ENCODE data around the gene FHDC1. TPM values are rescaled to one million over a fixed set of nuclear protein-coding genes. Genes with fewer than 3 reads are reported as not detected.
"Not testable (repeated sequence)": the region's sequence is repeated elsewhere in the genome, so short reads cannot be mapped to it uniquely, and the experiment has no call there.

The FHDC1 gene
- total RNA-seq, 5 donors from 2014 or later (not counting 1 experiment from before 2014, with no cell fraction given) = 0.08 to 0.28 (median 0.17) TPM; not detected in 1

DNA sequence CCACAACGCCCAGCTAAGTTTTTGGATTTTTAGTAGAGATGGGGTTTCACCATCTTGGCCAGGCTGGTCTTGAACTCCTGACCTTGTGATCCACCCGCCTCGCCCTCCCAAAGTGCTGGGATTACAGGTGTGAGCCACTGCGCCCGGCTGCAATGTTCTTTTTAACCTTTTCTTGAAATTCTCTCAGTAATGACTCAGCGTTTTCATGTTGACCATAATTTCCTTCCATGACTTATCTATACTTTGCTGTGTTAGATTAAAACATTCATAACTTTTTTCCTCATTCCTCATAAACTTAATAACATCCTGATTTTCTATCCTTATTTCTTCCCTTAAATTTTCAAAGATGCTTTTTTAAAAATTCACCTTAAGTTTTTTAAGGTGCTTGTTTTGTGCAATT is 38.0 kb upstream of the FHDC1 start:
- POLR2A ChIA-PET; H3K4me3 ChIP-seq (ENCODE audit: control insufficient read depth in 1 of 2, extremely low read depth in 1 of 2, low read length in 1 of 2); ATAC-seq (replicated peaks in 1 of 4); H3K4me1 ChIP-seq (ENCODE audit: control insufficient read depth in 1 of 2, extremely low read depth in 1 of 2, insufficient read depth in 2 of 2, low read length in 2 of 2); H3K27me3 ChIP-seq (replicated peaks in 1 of 2; ENCODE audit: control insufficient read depth in 2 of 2, extremely low read depth in 1 of 2, insufficient read depth in 2 of 2, low read length in 1 of 2); DNase-seq; H3K4me1 Mint-ChIP-seq; H3K27me3 Mint-ChIP-seq; H3K36me3 ChIP-seq (ENCODE audit: control insufficient read depth in 2 of 2, extremely low read depth in 1 of 2, insufficient read depth in 1 of 2, low read length in 1 of 2); H3K9me3 Mint-ChIP-seq; H3K27ac ChIP-seq (ENCODE audit: low read length); H3K4me3 Mint-ChIP-seq; CTCF ChIA-PET; H3K27ac Mint-ChIP-seq; H3K9me3 ChIP-seq: not testable (repeated sequence)
- H3K36me3 Mint-ChIP-seq = peaks cover 22% of the 10 kb centered on the region
- WGBS (ENCODE audit: insufficient coverage) = 83% methylated on average over 4 of the region's 6 CpGs

- no peak overlapping the region for H3K27ac Mint-ChIP-seq
Measured at GRCh38 chr4:152898606-152899005, 37.5 kb upstream of the FHDC1 start.

GRCh38 chr4:152900395-152900794 is 35.7 kb upstream of the FHDC1 start:
- ChIA-PET CTCF (interaction anchor here in 1 of 2 donors (0.7 kb wide), 1 partner anchor 227 kb away, joined by 3 read pairs; no protein-coding TSS in a partner anchor), POLR2A (interaction anchor here in 1 of 2 donors (0.6 kb wide), 1 partner anchor 19 kb away, joined by 3 read pairs; no protein-coding TSS in a partner anchor)
- no peaks in the 10 kb centered on the region for H3K4me1 Mint-ChIP-seq
- DNase-seq = no peak
- no peak for ATAC-seq (replicated peaks in 1 of 4)
- H3K27me3 Mint-ChIP-seq = no peaks in the 10 kb centered on the region
- H3K27ac ChIP-seq (ENCODE audit: low read length) = no peak overlapping the region
- H3K36me3 ChIP-seq (ENCODE audit: control insufficient read depth in 2 of 2, extremely low read depth in 1 of 2, insufficient read depth in 1 of 2, low read length in 1 of 2) = peaks cover 0 to 3% of the 10 kb centered on the region in 2 donors
- H3K4me1 ChIP-seq (ENCODE audit: control insufficient read depth in 1 of 2, extremely low read depth in 1 of 2, insufficient read depth in 2 of 2, low read length in 2 of 2) = no peaks in the 10 kb centered on the region
- H3K4me3 Mint-ChIP-seq = no peak overlapping the region
- H3K27ac Mint-ChIP-seq = no peak overlapping the region
- H3K27me3 ChIP-seq (replicated peaks in 1 of 2; ENCODE audit: control insufficient read depth in 2 of 2, extremely low read depth in 1 of 2, insufficient read depth in 2 of 2, low read length in 1 of 2) = no peaks in the 10 kb centered on the region
- H3K4me3 ChIP-seq (ENCODE audit: control insufficient read depth in 1 of 2, extremely low read depth in 1 of 2, low read length in 1 of 2) = no peak overlapping the region
- peaks cover 24% of the 10 kb centered on the region for H3K36me3 Mint-ChIP-seq
- H3K9me3 Mint-ChIP-seq = no peaks in the 10 kb centered on the region
- no peaks in the 10 kb centered on the region for H3K9me3 ChIP-seq

More at GRCh38 chr4:152898606-152899005, 37.5 kb upstream of the FHDC1 start:
- no peak for DNase-seq
- Histone ChIP-seq H3K27me3 (replicated peaks in 1 of 2; ENCODE audit: control insufficient read depth in 2 of 2, extremely low read depth in 1 of 2, insufficient read depth in 2 of 2, low read length in 1 of 2) (no peaks in the 10 kb centered on the region), H3K4me3 (ENCODE audit: control insufficient read depth in 1 of 2, extremely low read depth in 1 of 2, low read length in 1 of 2) (no peak overlapping the region), H3K27ac (ENCODE audit: low read length) (no peak overlapping the region), H3K36me3 (ENCODE audit: control insufficient read depth in 2 of 2, extremely low read depth in 1 of 2, insufficient read depth in 1 of 2, low read length in 1 of 2) (peaks cover 0 to 3% of the 10 kb centered on the region in 2 donors), H3K4me1 (ENCODE audit: control insufficient read depth in 1 of 2, extremely low read depth in 1 of 2, insufficient read depth in 2 of 2, low read length in 2 of 2) (no peaks in the 10 kb centered on the region), H3K9me3 (no peaks in the 10 kb centered on the region)
- H3K9me3 Mint-ChIP-seq = no peaks in the 10 kb centered on the region
- H3K4me3 Mint-ChIP-seq = no peak overlapping the region
- peaks cover 19% of the 10 kb centered on the region for H3K36me3 Mint-ChIP-seq
- ChIA-PET POLR2A (no interaction called here), CTCF (no interaction called here)
- ATAC-seq (replicated peaks in 1 of 4) = no peak
- no peaks in the 10 kb centered on the region for H3K4me1 Mint-ChIP-seq
- no peaks in the 10 kb centered on the region for H3K27me3 Mint-ChIP-seq

DNA sequence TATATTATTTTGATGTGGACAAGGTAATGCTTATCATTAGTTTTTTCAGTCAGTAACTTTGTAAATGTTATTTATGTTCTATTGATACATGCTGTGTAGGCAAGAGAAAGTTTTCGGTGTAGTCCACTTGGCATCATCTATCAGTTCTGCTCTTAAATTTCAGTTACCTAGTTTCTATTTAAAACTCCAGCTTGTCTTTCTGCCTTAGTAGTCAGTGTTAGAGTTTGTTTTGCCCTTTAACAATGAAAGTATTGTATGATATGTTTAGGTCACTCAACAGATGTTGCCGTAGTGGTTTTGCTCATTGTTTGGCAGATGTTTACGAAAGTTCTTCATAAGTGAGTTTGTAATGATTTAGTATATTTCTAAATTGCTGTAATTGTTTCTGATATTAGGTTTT is 34.9 kb upstream of the FHDC1 start:
- H3K36me3 Mint-ChIP-seq = peaks cover 26% of the 10 kb centered on the region
- no peak for ATAC-seq (replicated peaks in 1 of 4)

GRCh38 chr4:152903658-152904057 is 32.5 kb upstream of the FHDC1 start:
- POLR2A ChIA-PET = no interaction called here

More for the DNA sequence above, 34.9 kb upstream of the FHDC1 start:
- Histone ChIP-seq H3K27me3 (replicated peaks in 1 of 2; ENCODE audit: control insufficient read depth in 2 of 2, extremely low read depth in 1 of 2, insufficient read depth in 2 of 2, low read length in 1 of 2) (no peaks in the 10 kb centered on the region), H3K4me1 (ENCODE audit: control insufficient read depth in 1 of 2, extremely low read depth in 1 of 2, insufficient read depth in 2 of 2, low read length in 2 of 2) (no peaks in the 10 kb centered on the region), H3K9me3 (no peaks in the 10 kb centered on the region), H3K27ac (ENCODE audit: low read length) (no peak overlapping the region), H3K4me3 (ENCODE audit: control insufficient read depth in 1 of 2, extremely low read depth in 1 of 2, low read length in 1 of 2) (no peak overlapping the region), H3K36me3 (ENCODE audit: control insufficient read depth in 2 of 2, extremely low read depth in 1 of 2, insufficient read depth in 1 of 2, low read length in 1 of 2) (peaks cover 0 to 3% of the 10 kb centered on the region in 2 donors)
- Mint-ChIP-seq H3K27me3 (no peaks in the 10 kb centered on the region), H3K4me1 (no peaks in the 10 kb centered on the region), H3K9me3 (no peaks in the 10 kb centered on the region), H3K4me3 (no peak overlapping the region), H3K27ac (no peak overlapping the region)
- POLR2A ChIA-PET = interaction anchor here in 1 of 2 donors (0.6 kb wide), 1 partner anchor 19 kb away, joined by 3 read pairs; no protein-coding TSS in a partner anchor
- no CpG with 5 or more reads among the region's 3 CpGs for WGBS (ENCODE audit: insufficient coverage)
- DNase-seq = no peak
- CTCF ChIA-PET = no interaction called here

DNA sequence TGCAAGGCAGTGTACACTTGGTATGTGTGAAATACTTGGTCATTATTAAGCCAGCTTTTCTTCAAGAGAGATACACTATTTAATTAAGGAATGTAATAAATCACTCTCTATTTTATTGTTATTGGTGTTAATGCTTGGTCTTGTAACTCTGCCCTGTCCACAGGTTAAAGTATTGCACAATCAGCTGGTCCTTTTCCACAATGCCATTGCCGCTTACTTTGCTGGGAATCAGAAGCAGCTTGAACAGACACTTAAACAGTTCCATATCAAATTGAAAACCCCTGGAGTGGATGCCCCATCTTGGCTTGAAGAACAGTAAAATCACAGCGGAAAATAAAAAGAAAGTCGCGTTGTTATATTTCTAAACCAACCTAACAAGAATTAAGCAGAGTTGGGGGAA is 26.2 kb upstream of the FHDC1 start:
- H3K4me3 ChIP-seq (ENCODE audit: control insufficient read depth in 1 of 2, extremely low read depth in 1 of 2, low read length in 1 of 2) = no peak overlapping the region
- H3K36me3 ChIP-seq (ENCODE audit: control insufficient read depth in 2 of 2, extremely low read depth in 1 of 2, insufficient read depth in 1 of 2, low read length in 1 of 2) = peaks cover 0 to 5% of the 10 kb centered on the region in 2 donors
- H3K9me3 Mint-ChIP-seq = no peaks in the 10 kb centered on the region
- peaks cover 29% of the 10 kb centered on the region for H3K36me3 Mint-ChIP-seq
- H3K27ac ChIP-seq (ENCODE audit: low read length) = no peak overlapping the region
- CTCF ChIA-PET = no interaction called here
- H3K4me1 ChIP-seq (ENCODE audit: control insufficient read depth in 1 of 2, extremely low read depth in 1 of 2, insufficient read depth in 2 of 2, low read length in 2 of 2) = no peaks in the 10 kb centered on the region
- H3K4me3 Mint-ChIP-seq = no peak overlapping the region
- no peaks in the 10 kb centered on the region for H3K9me3 ChIP-seq
- no peaks in the 10 kb centered on the region for H3K27me3 Mint-ChIP-seq
- no CpG with 5 or more reads among the region's 4 CpGs for WGBS (ENCODE audit: insufficient coverage)
- ATAC-seq (replicated peaks in 1 of 4) (no peak), DNase-seq (no peak)
- H3K27me3 ChIP-seq (replicated peaks in 1 of 2; ENCODE audit: control insufficient read depth in 2 of 2, extremely low read depth in 1 of 2, insufficient read depth in 2 of 2, low read length in 1 of 2) = no peaks in the 10 kb centered on the region
- no peak overlapping the region for H3K27ac Mint-ChIP-seq
- POLR2A ChIA-PET = no interaction called here
- H3K4me1 Mint-ChIP-seq = no peaks in the 10 kb centered on the region

More at GRCh38 chr4:152903658-152904057, 32.5 kb upstream of the FHDC1 start:
- no peaks in the 10 kb centered on the region for H3K27me3 ChIP-seq (replicated peaks in 1 of 2; ENCODE audit: control insufficient read depth in 2 of 2, extremely low read depth in 1 of 2, insufficient read depth in 2 of 2, low read length in 1 of 2)
- ATAC-seq (replicated peaks in 1 of 4) = no peak
- Mint-ChIP-seq H3K4me1 (no peaks in the 10 kb centered on the region), H3K27ac (no peak overlapping the region), H3K4me3 (no peak overlapping the region), H3K9me3 (no peaks in the 10 kb centered on the region), H3K27me3 (no peaks in the 10 kb centered on the region), H3K36me3 (peaks cover 36% of the 10 kb centered on the region)
- H3K36me3 ChIP-seq (ENCODE audit: control insufficient read depth in 2 of 2, extremely low read depth in 1 of 2, insufficient read depth in 1 of 2, low read length in 1 of 2) = no peaks in the 10 kb centered on the region
- no peaks in the 10 kb centered on the region for H3K9me3 ChIP-seq
- no peak overlapping the region for H3K4me3 ChIP-seq (ENCODE audit: control insufficient read depth in 1 of 2, extremely low read depth in 1 of 2, low read length in 1 of 2)
- H3K27ac ChIP-seq (ENCODE audit: low read length) = no peak overlapping the region
- H3K4me1 ChIP-seq (ENCODE audit: control insufficient read depth in 1 of 2, extremely low read depth in 1 of 2, insufficient read depth in 2 of 2, low read length in 2 of 2) = no peaks in the 10 kb centered on the region
- DNase-seq = no peak
- CTCF ChIA-PET = interaction anchor here in 1 of 2 donors (0.6 kb wide), 1 partner anchor 171 kb away, joined by 4 read pairs; no protein-coding TSS in a partner anchor

DNA sequence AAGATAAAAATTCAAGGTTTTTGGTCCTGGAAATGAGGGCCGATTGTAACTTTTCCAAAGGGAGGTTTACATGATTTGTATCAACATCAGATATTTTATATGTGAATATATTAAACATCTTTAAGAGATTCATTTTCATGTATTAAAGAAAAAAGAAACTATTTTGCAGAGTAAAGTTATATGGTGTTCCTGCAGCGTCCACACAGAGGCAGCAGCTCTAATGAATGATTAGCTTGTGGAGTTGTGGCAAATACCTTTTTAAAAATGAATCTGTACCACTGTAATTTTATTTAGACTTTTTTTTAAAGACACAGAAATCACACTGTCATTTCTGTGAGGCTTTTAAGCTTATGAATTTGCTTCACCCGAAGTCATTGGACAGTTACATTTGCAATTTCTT is 25.6 kb upstream of the FHDC1 start:
- peaks cover 28% of the 10 kb centered on the region for H3K36me3 Mint-ChIP-seq
- H3K4me3 ChIP-seq (ENCODE audit: control insufficient read depth in 1 of 2, extremely low read depth in 1 of 2, low read length in 1 of 2) = no peak overlapping the region
- ChIA-PET CTCF (no interaction called here), POLR2A (no interaction called here)
- H3K27me3 Mint-ChIP-seq = no peaks in the 10 kb centered on the region
- peaks cover 0 to 5% of the 10 kb centered on the region in 2 donors for H3K36me3 ChIP-seq (ENCODE audit: control insufficient read depth in 2 of 2, extremely low read depth in 1 of 2, insufficient read depth in 1 of 2, low read length in 1 of 2)
- no peaks in the 10 kb centered on the region for H3K27me3 ChIP-seq (replicated peaks in 1 of 2; ENCODE audit: control insufficient read depth in 2 of 2, extremely low read depth in 1 of 2, insufficient read depth in 2 of 2, low read length in 1 of 2)
- H3K4me1 ChIP-seq (ENCODE audit: control insufficient read depth in 1 of 2, extremely low read depth in 1 of 2, insufficient read depth in 2 of 2, low read length in 2 of 2) = no peaks in the 10 kb centered on the region
- H3K27ac ChIP-seq (ENCODE audit: low read length) = no peak overlapping the region
- no peak for DNase-seq
- no peak overlapping the region for H3K27ac Mint-ChIP-seq
- no peaks in the 10 kb centered on the region for H3K9me3 ChIP-seq
- H3K9me3 Mint-ChIP-seq = no peaks in the 10 kb centered on the region
- H3K4me3 Mint-ChIP-seq = no peak overlapping the region
- no peak for ATAC-seq (replicated peaks in 1 of 4)
- no peaks in the 10 kb centered on the region for H3K4me1 Mint-ChIP-seq
- WGBS (ENCODE audit: insufficient coverage) = no CpG with 5 or more reads among the region's 3 CpGs

All from T-cell (primary cell).